ENCODE measurements around the gene SLFN5. TPM values are rescaled to one million over a fixed set of nuclear protein-coding genes. Genes with fewer than 3 reads are reported as not detected.

The SLFN5 gene
- total and polyA plus RNA-seq, 4 donors, result 3.3 to 66.3 (median 22.5) TPM

DNA sequence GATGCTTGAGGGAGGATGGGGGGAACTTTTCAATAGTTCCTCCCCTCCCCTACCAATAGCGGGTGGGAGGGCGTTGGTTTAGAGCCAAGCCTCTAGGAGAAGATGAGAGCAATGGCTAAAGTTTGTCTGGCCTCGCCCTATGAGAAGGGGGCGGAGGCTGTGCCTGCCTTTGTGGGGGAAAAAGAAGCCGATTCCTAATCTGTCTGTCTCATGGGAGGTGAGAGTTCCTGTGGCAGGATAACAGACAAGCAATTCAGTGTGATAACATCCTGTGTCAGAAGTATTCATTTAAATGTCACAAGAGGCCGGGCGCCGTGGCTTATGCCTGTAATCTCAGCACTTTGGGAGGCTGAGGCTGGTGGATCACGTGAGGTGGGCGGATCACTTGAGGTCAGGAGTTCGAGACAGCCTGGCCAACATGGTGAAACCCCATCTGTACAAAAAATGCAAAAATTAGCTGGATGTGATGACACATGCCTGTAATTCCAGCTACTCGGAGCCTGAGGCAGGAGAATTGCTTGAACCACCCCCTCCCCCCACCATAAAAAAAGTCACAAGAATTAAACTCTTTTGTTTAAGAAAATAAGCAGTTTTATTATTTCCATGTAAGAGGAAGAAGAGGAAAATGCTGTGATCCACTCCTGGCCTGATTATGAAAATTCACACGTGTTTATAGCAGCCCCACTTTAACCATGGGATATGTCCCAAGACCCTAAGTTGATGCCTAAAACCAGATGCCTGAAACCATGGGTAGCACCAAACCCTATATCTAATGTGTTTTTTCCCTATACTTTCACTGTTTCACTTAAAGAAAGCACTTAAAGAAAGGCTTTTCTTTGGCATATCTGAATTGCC, 1.7 kb downstream of the SLFN5 start:
- H3K9me3 ChIP-seq (ENCODE audit: control insufficient read depth, low read length), result no peaks in the 10 kb centered on the region
- H3K27ac ChIP-seq (ENCODE audit: low read depth in 1 of 2, low read length in 2 of 2), result no peak overlapping the region
- H3K36me3 ChIP-seq (ENCODE audit: control insufficient read depth in 1 of 2, insufficient read depth in 2 of 2, low read length in 1 of 2), result no peaks in the 10 kb centered on the region
- H3K27me3 ChIP-seq (ENCODE audit: control insufficient read depth in 1 of 2, insufficient read depth in 2 of 2, low read length in 1 of 2), result no peaks in the 10 kb centered on the region
- DNase-seq (peak; percentile 89 to 90), ATAC-seq (ENCODE audit: low FRiP score) (peak; percentile 6)
- WGBS, 2 donors, result 55 to 62% methylated on average over 13 of the region's 13 CpGs
- no peak overlapping the region for H3K4me3 ChIP-seq (ENCODE audit: low read length in 2 of 2)
- intact Hi-C loops (cut with DNase I), result loop anchor here in 1 of 2 donors (5.0 kb wide), 1 partner anchor 188 kb away; the partner anchor contains the start of gene SLFN12
- H3K4me1 ChIP-seq (ENCODE audit: control insufficient read depth in 1 of 2, insufficient read depth in 2 of 2, low read length in 2 of 2), result no peaks in the 10 kb centered on the region

- H3K27ac ChIP-seq (ENCODE audit: low read depth in 1 of 2, low read length in 2 of 2), result no peak overlapping the region
- H3K4me1 ChIP-seq (ENCODE audit: control insufficient read depth in 1 of 2, insufficient read depth in 2 of 2, low read length in 2 of 2), result no peaks in the 10 kb centered on the region
- no peaks in the 10 kb centered on the region for H3K36me3 ChIP-seq (ENCODE audit: control insufficient read depth in 1 of 2, insufficient read depth in 2 of 2, low read length in 1 of 2)
- no peaks in the 10 kb centered on the region for H3K9me3 ChIP-seq (ENCODE audit: control insufficient read depth, low read length)
- H3K4me3 ChIP-seq (ENCODE audit: low read length in 2 of 2), result no peak overlapping the region
- ATAC-seq (ENCODE audit: low FRiP score) (no peak), DNase-seq (no peak)
- 34 to 39% methylated on average over 1 of the region's 1 CpG for WGBS, 2 donors
- no peaks in the 10 kb centered on the region for H3K27me3 ChIP-seq (ENCODE audit: control insufficient read depth in 1 of 2, insufficient read depth in 2 of 2, low read length in 1 of 2)
- intact Hi-C loops (cut with DNase I), result no loop called here
Measured at GRCh38 chr17:35245196-35245486, 2.3 kb downstream of the SLFN5 start.

DNA sequence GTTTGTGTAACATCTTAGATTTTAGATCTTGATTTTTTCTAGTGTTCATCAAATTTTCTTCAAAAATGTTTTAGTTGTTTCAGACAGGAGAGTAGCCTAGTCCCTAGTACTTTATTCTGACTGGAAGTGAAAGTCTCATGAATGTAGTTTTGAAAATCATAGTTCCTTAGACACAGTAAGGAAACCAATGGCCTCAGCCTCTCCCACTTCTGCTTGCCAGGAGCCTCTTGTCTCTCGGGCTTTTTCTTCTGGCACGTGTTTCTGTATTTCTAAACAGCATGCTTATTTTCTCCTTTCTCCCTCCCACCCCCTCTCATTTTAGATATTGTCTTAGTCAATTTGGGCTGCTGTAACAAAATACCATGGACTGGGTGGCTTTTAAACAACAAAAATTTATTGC, 9.8 kb downstream of the SLFN5 start:
- WGBS, 2 donors, result 16 to 18% methylated on average over 2 of the region's 2 CpGs
- intact Hi-C loops (cut with DNase I), result no loop called here
- no peaks in the 10 kb centered on the region for H3K9me3 ChIP-seq (ENCODE audit: control insufficient read depth, low read length)
- peaks cover 0 to 2% of the 10 kb centered on the region in 2 donors for H3K4me1 ChIP-seq (ENCODE audit: control insufficient read depth in 1 of 2, insufficient read depth in 2 of 2, low read length in 2 of 2)
- no peak overlapping the region for H3K27ac ChIP-seq (ENCODE audit: low read depth in 1 of 2, low read length in 2 of 2)
- H3K36me3 ChIP-seq (ENCODE audit: control insufficient read depth in 1 of 2, insufficient read depth in 2 of 2, low read length in 1 of 2), result no peaks in the 10 kb centered on the region
- no peak overlapping the region for H3K4me3 ChIP-seq (ENCODE audit: low read length in 2 of 2)
- DNase-seq, result peak in 1 of 2 donors; percentile 51
- H3K27me3 ChIP-seq (ENCODE audit: control insufficient read depth in 1 of 2, insufficient read depth in 2 of 2, low read length in 1 of 2), result no peaks in the 10 kb centered on the region
- ATAC-seq (ENCODE audit: low FRiP score), result no peak

DNA sequence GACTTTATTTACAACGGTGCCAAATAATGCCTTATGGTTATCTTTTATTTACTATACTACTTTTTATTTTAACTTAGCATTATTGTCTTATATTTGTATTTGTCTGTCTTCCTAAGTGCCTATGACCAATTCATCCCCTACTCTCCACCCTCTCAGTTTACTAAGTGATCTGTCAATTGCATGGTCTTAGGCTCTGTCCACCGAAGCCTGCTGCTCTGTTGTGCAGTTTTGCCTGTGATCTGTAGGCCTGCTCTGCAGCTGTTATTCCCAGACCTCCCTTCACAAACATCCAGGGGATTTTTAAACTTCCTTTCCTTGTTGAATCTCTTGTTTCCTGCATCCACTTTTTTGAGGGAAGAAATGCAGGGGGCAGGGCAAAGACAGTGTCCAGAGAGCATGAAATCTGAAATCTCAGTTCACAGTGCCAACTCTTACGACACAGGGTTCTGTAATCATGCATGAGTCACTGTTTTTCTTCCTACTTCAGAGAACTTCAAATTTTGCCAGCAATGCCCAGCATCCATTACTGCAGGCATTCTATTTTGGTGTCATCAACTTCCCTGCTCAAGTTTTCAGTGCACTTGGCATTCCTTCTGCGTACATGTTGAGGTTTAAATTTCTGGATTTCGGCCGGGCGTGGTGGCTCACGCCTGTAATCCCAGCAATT, 11.4 kb downstream of the SLFN5 start:
- Histone ChIP-seq H3K9me3 (ENCODE audit: control insufficient read depth, low read length) (no peaks in the 10 kb centered on the region), H3K27me3 (ENCODE audit: control insufficient read depth in 1 of 2, insufficient read depth in 2 of 2, low read length in 1 of 2) (no peaks in the 10 kb centered on the region), H3K4me3 (ENCODE audit: low read length in 2 of 2) (no peak overlapping the region), H3K27ac (ENCODE audit: low read depth in 1 of 2, low read length in 2 of 2) (peak overlapping the region in 1 of 2 donors; percentile 66), H3K36me3 (ENCODE audit: control insufficient read depth in 1 of 2, insufficient read depth in 2 of 2, low read length in 1 of 2) (no peaks in the 10 kb centered on the region), H3K4me1 (ENCODE audit: control insufficient read depth in 1 of 2, insufficient read depth in 2 of 2, low read length in 2 of 2) (peaks cover 0 to 2% of the 10 kb centered on the region in 2 donors)
- intact Hi-C loops (cut with DNase I), result no loop called here
- ATAC-seq (ENCODE audit: low FRiP score), result peak; percentile 89
- WGBS, 2 donors, result 7 to 11% methylated on average over 8 of the region's 8 CpGs
- DNase-seq, result peak in 1 of 2 donors; percentile 69

GRCh38 chr17:35255316-35255715, 12.4 kb downstream of the SLFN5 start:
- H3K4me1 ChIP-seq (ENCODE audit: control insufficient read depth in 1 of 2, insufficient read depth in 2 of 2, low read length in 2 of 2), result peaks cover 0 to 2% of the 10 kb centered on the region in 2 donors
- 97% methylated on average over 4 of the region's 4 CpGs for WGBS, 2 donors
- DNase-seq, result no peak
- intact Hi-C loops (cut with DNase I), result no loop called here
- no peak for ATAC-seq (ENCODE audit: low FRiP score)
- peaks cover 3% of the 10 kb centered on the region in 2 donors for H3K36me3 ChIP-seq (ENCODE audit: control insufficient read depth in 1 of 2, insufficient read depth in 2 of 2, low read length in 1 of 2)
- H3K27me3 ChIP-seq (ENCODE audit: control insufficient read depth in 1 of 2, insufficient read depth in 2 of 2, low read length in 1 of 2), result no peaks in the 10 kb centered on the region
- H3K9me3 ChIP-seq (ENCODE audit: control insufficient read depth, low read length), result no peaks in the 10 kb centered on the region
- no peak overlapping the region for H3K4me3 ChIP-seq (ENCODE audit: low read length in 2 of 2)
- H3K27ac ChIP-seq (ENCODE audit: low read depth in 1 of 2, low read length in 2 of 2), result no peak overlapping the region

GRCh38 chr17:35256629-35257028, 13.8 kb downstream of the SLFN5 start:
- DNase-seq, result no peak
- peaks cover 0 to 2% of the 10 kb centered on the region in 2 donors for H3K4me1 ChIP-seq (ENCODE audit: control insufficient read depth in 1 of 2, insufficient read depth in 2 of 2, low read length in 2 of 2)
- ATAC-seq (ENCODE audit: low FRiP score), result no peak
- no peak overlapping the region for H3K4me3 ChIP-seq (ENCODE audit: low read length in 2 of 2)
- no peaks in the 10 kb centered on the region for H3K9me3 ChIP-seq (ENCODE audit: control insufficient read depth, low read length)
- peaks cover 3% of the 10 kb centered on the region in 2 donors for H3K36me3 ChIP-seq (ENCODE audit: control insufficient read depth in 1 of 2, insufficient read depth in 2 of 2, low read length in 1 of 2)
- H3K27me3 ChIP-seq (ENCODE audit: control insufficient read depth in 1 of 2, insufficient read depth in 2 of 2, low read length in 1 of 2), result no peaks in the 10 kb centered on the region
- no peak overlapping the region for H3K27ac ChIP-seq (ENCODE audit: low read depth in 1 of 2, low read length in 2 of 2)
- whole genome bisulfite sequencing, 2 donors, result 79 to 83% methylated on average over 5 of the region's 5 CpGs
- intact Hi-C loops (cut with DNase I), result no loop called here

GRCh38 chr17:35257208-35257659, 14.4 kb downstream of the SLFN5 start:
- no peak for DNase-seq
- H3K36me3 ChIP-seq (ENCODE audit: control insufficient read depth in 1 of 2, insufficient read depth in 2 of 2, low read length in 1 of 2), result peaks cover 3% of the 10 kb centered on the region in 2 donors
- H3K4me1 ChIP-seq (ENCODE audit: control insufficient read depth in 1 of 2, insufficient read depth in 2 of 2, low read length in 2 of 2), result peaks cover 0 to 2% of the 10 kb centered on the region in 2 donors
- H3K27ac ChIP-seq (ENCODE audit: low read depth in 1 of 2, low read length in 2 of 2), result no peak overlapping the region
- 16 to 21% methylated on average over 4 of the region's 4 CpGs for WGBS, 2 donors
- no peak for ATAC-seq (ENCODE audit: low FRiP score)
- no peaks in the 10 kb centered on the region for H3K27me3 ChIP-seq (ENCODE audit: control insufficient read depth in 1 of 2, insufficient read depth in 2 of 2, low read length in 1 of 2)
- H3K9me3 ChIP-seq (ENCODE audit: control insufficient read depth, low read length), result no peaks in the 10 kb centered on the region
- no peak overlapping the region for H3K4me3 ChIP-seq (ENCODE audit: low read length in 2 of 2)
- intact Hi-C loops (cut with DNase I), result no loop called here

DNA sequence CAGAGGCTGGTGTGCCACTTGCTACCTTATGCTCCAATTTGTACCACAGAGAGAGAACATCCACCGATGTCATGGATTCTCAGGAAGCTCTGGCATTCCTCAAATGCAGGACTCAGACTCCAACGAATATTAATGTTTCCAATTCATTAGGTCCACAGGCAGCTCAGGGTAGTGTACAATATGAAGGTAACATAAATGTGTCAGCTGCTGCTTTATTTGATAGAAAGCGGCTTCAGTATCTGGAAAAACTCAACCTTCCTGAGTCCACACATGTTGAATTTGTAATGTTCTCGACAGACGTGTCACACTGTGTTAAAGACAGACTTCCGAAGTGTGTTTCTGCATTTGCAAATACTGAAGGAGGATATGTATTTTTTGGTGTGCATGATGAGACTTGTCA, 16.1 kb downstream of the SLFN5 start:
- no peaks in the 10 kb centered on the region for H3K9me3 ChIP-seq (ENCODE audit: control insufficient read depth, low read length)
- H3K36me3 ChIP-seq (ENCODE audit: control insufficient read depth in 1 of 2, insufficient read depth in 2 of 2, low read length in 1 of 2), result peaks cover 3% of the 10 kb centered on the region in 2 donors
- H3K4me1 ChIP-seq (ENCODE audit: control insufficient read depth in 1 of 2, insufficient read depth in 2 of 2, low read length in 2 of 2), result peaks cover 0 to 2% of the 10 kb centered on the region in 2 donors
- 90 to 92% methylated on average over 6 of the region's 6 CpGs for WGBS, 2 donors
- ATAC-seq (ENCODE audit: low FRiP score) (no peak), DNase-seq (no peak)
- no peaks in the 10 kb centered on the region for H3K27me3 ChIP-seq (ENCODE audit: control insufficient read depth in 1 of 2, insufficient read depth in 2 of 2, low read length in 1 of 2)
- H3K27ac ChIP-seq (ENCODE audit: low read depth in 1 of 2, low read length in 2 of 2), result no peak overlapping the region
- no peak overlapping the region for H3K4me3 ChIP-seq (ENCODE audit: low read length in 2 of 2)
- intact Hi-C loops (cut with DNase I), result no loop called here

DNA sequence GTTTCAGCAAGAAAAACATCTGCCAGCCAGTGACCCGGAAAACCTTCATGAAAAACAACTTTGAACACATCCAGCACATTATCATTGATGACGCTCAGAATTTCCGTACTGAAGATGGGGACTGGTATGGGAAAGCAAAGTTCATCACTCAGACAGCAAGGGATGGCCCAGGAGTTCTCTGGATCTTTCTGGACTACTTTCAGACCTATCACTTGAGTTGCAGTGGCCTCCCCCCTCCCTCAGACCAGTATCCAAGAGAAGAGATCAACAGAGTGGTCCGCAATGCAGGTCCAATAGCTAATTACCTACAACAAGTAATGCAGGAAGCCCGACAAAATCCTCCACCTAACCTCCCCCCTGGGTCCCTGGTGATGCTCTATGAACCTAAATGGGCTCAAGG, 22.2 kb downstream of the SLFN5 start:
- Histone ChIP-seq H3K9me3 (ENCODE audit: control insufficient read depth, low read length) (no peaks in the 10 kb centered on the region), H3K4me3 (ENCODE audit: low read length in 2 of 2) (no peak overlapping the region), H3K36me3 (ENCODE audit: control insufficient read depth in 1 of 2, insufficient read depth in 2 of 2, low read length in 1 of 2) (peaks cover 2 to 7% of the 10 kb centered on the region in 2 donors), H3K4me1 (ENCODE audit: control insufficient read depth in 1 of 2, insufficient read depth in 2 of 2, low read length in 2 of 2) (no peaks in the 10 kb centered on the region), H3K27me3 (ENCODE audit: control insufficient read depth in 1 of 2, insufficient read depth in 2 of 2, low read length in 1 of 2) (no peaks in the 10 kb centered on the region), H3K27ac (ENCODE audit: low read depth in 1 of 2, low read length in 2 of 2) (no peak overlapping the region)
- no peak for ATAC-seq (ENCODE audit: low FRiP score)
- 92 to 93% methylated on average over 5 of the region's 5 CpGs for WGBS, 2 donors
- DNase-seq, result no peak
- intact Hi-C loops (cut with DNase I), result no loop called here
